HG03175 (cell line): ENCODE measurements around the gene SLC39A13.

Experiments
- ATAC-seq: cut with Tn5 transposase; IDR thresholded peaks from one replicate; pipeline ENCODE4 v1.9.1; 2021; ENCODE audit warnings: mild to moderate bottlenecking, moderate library complexity; ENCODE audit not compliant: unreplicated experiment

Gene SLC39A13

DNA sequence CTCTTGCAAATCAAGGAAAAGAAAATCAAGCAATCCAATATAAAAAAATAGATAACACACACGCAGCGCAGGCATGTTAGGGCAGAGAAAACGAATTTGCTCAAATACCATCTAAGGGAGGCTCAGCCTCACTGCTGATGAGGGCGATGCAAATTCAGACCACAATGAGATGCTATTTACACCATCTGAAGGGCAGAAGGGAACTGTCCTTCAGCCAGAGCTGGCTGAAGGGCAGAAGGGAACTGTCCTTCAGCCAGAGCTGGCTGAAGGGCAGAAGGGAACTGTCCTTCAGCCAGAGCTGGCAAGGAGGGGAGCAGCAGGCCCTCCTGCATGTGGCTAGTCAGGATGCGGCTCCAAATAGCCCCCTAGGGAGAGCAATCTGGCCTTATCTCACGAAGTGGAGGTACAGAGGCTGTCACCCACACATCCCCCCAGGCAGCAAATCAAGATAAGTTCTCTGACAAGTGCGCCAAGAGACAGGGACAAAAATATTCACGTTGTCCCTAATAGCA, 7.6 kb upstream of the SLC39A13 start:
- ATAC-seq: peak; percentile 79

DNA sequence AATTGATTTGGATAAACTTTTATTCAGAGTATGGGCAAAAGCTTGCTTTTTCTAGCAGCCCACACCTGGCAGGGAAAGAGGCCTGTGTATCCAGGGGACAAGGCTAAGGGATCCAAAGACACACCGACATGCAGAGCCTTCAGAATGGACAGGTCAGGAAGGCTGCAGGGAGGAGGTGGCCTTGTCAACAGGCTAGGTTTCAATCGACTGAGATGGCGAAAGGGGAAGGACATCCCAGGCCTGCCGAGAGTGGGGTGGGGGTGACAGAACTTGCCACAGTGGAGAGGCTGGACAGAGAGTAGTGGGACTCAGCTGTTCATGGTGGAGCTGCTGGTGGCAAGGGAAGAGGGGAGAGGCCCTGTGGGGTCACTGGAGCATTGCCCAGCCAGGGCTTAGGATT, 5.3 kb upstream of the SLC39A13 start:
- ATAC-seq: no peak

DNA sequence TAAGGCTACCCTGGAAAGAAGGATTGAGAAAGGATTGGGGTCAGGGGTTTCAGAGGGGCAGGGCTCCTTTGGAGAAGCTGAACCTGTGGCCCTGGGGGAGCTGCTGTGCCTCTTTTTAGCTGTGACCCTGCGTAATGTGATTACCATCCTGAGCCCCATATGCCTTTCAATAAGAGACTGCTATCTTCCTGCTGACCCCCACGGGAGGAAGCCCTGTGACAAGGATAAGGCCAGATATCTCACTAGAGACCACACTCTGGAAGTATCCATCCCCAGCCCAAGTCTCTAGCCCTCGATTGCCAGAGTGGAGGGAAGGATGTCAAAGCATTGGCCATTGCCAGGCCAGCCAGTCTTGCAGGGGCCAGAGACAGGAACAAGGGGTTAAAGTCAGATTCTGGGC, 4.8 kb upstream of the SLC39A13 start:
- ATAC-seq: no peak

DNA sequence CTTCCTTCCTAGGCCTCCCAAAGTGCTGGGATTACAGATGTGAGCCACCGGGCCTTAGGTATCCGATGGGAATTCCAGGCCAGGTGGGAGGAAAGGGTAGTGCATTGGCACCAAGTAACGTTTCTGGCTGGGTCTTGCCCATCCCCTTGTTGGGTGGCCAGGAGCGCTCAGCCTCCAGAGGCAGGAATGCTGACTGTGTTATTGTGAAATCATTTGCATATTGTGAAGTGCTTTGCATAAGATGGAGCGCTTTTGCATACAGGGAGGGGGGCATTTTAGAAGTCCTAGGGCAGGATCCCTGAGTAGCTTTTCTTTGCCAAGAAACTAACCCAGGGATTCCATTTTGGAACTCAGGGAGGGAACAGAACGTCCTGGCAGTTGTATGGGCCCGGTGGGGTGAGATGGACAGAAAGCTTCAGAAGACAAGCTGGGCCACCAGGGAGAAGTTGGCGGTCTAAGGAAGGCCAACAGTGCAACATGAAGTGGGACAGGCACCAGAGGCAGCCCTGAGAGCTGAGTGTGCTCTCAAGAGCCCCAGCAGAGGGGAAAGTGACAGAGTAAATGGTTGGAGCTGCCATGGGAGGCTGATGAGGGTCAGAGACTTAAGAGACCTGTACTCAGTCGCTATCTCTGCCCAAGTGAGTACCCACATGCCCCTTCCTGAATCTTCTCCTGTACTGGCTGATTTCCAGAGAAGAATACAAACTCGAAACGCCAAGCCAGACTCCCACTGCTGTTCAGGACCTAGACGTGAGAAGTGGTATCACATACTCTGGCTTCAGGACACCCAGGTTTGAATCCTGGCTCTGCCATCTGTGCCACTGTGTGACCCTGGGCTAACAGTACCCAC, 1.3 kb upstream of the SLC39A13 start:
- ATAC-seq: no peak

DNA sequence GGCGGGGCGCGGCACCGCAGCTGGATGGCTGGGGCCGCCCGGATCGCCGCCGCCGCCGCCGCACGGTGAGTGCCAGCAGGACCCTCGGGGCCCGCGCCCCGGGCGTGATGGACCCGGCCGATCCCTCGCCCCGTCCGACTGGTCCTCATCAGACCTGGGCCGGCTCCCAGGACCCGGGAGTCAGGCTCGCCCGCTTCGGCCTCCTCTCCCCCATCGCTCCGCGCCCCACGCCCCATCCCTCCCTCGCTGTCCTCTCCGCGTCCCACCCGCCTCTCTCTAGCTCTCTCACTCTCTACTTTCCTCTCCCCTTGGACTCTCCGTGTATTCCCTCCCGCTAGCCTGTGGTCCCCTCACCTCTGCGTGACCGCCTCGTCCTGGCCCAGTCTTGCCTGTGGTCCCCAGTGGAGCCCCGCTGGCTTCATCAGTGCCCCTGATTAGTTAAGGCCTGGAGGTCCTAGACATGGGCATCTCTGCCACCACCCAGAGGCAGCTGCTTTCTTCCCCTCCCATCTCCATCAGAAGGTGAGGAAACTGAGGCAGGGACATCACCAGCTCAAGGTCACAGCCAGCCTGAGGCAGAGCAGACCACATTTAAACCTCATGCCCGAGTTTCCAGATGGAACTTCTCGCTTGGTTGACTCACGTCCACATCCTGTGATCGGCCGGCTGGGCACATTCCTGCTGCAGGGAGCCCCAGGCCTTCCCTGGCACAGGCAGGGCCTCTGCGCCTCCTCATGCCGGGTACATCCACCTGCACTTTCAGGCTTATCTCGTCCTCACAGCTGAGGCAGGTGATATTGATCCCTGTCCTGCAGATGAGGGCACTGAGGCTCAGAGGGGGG, 429 bp downstream of the SLC39A13 start:
- no peak for ATAC-seq

DNA sequence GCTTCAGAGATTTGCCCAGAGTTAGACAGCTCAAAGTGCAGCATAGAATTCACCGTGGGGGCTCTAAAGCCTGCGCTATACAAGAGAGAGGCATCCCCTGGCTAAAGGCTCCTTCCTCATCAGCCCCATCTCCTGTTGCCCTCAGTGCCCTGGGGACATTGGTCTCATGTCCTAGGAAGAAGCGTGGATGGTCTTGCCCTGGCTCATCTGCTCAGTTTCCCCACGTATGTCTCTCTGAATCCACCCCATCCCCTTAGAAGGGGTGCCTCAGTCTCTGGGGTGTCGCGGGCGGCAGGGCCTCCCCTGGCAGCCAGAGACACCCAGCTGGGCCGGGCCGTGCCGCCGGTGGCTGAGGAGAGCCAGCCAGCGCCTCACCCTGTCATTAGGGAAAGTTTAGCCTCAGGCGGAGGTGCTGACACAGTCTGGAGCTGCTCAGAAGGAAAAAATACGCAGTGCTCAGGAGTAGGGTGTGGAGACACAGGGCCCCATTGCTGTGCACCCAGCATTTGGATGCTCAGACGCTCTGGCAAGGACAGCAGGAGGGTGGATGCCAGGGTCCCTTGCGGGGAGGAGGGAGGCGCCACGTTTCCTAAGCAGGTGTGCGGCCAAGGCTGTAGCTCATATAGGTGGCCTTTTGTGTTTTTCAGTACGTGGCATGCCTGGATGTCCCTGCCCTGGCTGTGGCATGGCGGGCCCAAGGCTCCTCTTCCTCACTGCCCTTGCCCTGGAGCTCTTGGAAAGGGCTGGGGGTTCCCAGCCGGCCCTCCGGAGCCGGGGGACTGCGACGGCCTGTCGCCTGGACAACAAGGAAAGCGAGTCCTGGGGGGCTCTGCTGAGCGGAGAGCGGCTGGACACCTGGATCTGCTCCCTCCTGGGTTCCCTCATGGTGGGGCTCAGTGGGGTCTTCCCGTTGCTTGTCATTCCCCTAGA, 1.3 kb downstream of the SLC39A13 start:
- no peak for ATAC-seq

DNA sequence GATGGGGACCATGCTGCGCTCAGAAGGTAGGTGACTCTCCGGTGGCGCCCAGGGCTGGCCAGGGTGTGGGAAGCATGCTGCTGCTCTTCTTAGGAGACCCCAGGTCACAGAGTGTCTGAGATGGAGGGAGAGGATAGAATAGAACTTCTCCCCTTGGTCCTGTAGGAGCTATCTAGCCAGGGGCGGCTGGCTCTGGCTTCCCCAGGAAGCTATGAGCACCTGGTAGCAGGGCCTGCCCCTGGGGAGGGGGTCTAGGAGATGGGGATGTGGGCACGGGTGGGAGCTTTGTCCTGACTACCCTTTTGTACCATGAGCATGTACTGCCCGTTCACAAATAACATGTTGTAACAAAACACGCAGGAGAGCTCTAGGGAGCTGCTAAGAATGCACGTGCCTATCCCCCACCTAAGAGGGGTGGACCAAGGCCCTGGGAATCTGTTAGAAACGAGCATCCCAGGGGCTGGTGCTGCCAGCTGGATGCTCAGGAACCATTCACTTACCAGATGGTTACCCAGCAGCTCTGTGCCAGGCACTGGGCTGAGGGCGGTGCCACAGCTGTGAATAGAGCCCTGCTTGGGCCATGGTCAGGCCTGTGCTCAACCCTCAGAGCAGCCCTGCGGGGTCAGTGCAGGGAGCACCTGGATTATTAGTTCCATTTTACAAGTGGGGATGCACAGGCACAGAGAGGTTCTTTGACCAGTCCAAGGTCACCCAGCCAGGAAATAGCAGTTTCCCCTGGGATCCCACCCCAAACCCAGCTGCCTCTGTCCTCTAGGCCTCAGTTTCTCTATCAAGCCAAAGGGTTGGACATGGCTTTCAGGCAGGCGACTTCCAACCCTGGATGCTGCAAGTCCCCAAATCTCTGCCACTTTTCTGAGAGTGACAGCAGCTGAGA, 2.2 kb downstream of the SLC39A13 start:
- ATAC-seq: no peak

DNA sequence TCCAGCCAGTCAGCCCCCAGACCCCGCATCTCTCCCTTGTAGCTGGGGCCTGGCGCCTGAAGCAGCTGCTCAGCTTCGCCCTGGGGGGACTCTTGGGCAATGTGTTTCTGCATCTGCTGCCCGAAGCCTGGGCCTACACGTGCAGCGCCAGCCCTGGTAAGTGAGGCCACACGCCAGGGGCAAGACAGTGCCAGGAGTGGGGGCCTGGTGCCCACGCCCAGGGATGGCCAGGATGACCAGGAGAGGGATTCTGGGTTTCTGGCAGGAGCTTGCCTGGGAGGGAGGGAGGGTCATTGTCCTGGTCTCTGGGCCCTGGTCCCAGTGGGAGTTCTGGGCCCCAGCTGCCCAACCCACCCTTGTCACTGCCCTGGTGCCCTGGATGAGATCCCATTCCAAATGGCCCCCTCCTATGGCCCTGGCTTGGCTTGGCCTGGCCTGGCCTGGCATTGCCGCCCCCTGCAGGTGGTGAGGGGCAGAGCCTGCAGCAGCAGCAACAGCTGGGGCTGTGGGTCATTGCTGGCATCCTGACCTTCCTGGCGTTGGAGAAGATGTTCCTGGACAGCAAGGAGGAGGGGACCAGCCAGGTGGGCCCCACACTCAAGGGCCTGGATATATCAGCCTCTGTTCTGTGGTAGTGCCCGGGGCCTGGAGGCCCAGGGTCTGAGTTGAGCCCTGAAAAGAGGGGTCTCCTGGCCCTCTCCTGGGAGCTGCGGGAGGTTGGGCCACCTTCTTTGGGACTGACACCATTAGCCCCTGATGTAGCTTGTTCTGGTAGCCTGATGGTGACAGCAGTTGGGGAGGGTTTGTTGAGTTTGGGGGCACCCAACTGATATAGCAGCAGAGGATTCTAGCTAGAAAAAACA, 3.7 kb downstream of the SLC39A13 start:
- ATAC-seq: no peak

DNA sequence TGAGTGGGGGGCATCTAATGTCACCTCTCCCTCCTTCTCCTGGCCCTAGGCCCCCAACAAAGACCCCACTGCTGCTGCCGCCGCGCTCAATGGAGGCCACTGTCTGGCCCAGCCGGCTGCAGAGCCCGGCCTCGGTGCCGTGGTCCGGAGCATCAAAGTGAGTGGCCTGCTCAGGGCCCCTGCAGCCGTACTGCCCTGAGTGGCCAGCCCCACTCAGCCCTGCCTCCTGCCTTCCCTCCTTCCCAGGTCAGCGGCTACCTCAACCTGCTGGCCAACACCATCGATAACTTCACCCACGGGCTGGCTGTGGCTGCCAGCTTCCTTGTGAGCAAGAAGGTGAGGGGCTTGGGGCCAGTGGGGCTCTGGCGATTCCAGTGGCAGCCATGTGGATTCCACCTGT, 5.0 kb downstream of the SLC39A13 start:
- no peak for ATAC-seq

DNA sequence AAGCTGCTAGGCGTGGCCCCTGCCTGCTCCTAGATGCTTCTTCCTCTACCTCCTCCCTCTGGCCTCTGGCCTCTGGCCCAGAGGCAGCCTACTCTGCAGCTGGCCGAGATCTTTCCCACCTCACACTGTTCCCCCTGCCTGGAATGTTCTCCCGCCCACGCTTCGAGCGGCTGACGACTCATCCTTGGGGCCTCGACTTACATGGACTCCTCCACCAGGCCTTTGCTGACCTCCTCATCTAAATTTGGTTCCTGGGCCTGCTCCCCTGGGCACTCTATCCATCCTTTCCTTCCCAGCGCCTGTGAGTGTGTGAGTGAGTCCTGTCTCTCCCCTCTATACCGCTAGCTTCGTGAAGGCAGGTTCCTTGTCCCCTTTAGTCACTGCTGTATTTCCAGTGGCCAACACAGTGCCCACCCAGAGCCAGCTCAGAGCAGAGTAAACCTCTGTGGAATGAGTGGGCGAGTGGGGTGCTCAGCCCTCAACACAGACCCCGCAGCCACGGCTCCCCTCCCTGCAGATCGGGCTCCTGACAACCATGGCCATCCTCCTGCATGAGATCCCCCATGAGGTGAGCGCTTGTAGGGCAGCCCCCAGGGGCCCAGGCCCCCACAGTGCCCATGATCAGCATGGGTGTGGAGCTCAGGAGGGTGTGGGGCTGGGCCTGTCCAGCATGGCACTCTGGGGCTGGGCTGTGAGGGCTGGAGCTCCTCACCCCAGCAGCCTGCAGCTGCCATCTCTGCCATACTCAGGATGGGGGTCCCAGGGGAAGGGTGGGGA, 5.7 kb downstream of the SLC39A13 start:
- no peak for ATAC-seq

DNA sequence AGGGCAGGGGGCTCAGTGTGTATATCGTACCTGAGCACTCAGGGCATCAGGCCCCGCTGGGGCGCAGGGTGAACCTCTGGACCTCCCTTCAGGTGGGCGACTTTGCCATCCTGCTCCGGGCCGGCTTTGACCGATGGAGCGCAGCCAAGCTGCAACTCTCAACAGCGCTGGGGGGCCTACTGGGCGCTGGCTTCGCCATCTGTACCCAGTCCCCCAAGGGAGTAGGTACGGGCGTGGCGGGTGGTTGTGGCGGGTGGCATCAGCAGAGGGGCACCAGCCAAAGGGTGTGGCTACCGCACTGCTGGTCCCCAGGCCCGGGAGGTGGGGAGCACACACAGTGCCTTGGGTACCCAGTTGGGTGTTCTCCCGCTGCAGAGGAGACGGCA, 6.3 kb downstream of the SLC39A13 start:
- ATAC-seq: no peak

DNA sequence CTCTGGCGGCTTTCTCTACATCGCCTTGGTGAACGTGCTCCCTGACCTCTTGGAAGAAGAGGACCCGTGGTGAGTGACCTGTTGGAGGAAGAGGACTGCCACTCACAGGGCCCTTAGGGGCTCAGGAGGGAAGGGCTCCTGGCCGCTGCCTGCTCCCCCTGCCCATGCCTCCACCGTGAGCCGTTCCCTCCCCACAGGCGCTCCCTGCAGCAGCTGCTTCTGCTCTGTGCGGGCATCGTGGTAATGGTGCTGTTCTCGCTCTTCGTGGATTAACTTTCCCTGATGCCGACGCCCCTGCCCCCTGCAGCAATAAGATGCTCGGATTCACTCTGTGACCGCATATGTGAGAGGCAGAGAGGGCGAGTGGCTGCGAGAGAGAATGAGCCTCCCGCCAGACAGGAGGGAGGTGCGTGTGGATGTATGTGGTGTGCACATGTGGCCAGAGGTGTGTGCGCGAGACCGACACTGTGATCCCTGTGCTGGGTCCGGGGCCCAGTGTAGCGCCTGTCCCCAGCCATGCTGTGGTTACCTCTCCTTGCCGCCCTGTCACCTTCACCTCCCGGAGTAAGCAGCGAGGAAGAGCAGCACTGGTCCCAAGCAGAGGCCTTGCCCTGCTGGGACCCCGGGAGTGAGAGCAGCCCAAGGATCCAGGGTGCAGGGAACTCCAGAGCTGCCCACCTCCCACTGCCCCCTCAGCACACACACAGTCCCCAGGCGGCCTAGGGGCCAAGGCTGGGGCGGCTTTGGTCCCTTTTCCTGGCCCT, 6.9 kb downstream of the SLC39A13 start:
- ATAC-seq: no peak

DNA sequence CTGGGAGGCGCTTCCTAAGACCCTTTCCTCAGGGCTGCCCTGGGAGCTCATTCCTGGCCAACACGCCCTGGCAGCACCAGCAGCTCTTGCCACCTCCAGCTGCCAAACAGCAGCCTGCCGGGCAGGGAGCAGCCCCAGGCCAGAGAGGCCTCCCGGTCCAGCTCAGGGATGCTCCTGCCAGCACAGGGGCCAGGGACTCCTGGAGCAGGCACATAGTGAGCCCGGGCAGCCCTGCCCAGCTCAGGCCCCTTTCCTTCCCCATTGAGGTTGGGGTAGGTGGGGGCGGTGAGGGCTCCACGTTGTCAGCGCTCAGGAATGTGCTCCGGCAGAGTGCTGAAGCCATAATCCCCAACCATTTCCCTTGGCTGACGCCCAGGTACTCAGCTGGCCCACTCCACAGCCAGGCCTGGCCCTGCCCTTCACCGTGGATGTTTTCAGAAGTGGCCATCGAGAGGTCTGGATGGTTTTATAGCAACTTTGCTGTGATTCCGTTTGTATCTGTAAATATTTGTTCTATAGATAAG, 7.6 kb downstream of the SLC39A13 start:
- no peak for ATAC-seq

DNA sequence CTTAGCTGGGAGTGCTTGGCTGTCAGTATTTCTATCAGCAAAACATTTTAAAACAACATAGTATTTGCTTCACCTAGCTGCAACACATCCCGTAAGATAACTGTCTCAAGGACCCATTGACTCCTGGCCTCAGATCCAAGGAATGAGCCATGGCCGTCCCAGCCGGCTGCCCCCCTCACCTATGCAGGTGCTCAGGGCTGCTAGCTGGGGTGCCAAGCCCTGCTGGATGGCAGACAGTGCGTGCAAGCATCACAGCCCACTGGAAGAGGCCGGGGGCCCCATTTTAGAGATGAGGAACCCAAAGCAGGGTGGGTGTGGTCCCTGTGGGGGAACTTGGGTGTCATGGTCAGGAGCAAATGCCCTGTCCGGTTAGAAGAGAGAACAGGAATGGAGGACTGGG, 9.3 kb downstream of the SLC39A13 start:
- ATAC-seq: no peak

DNA sequence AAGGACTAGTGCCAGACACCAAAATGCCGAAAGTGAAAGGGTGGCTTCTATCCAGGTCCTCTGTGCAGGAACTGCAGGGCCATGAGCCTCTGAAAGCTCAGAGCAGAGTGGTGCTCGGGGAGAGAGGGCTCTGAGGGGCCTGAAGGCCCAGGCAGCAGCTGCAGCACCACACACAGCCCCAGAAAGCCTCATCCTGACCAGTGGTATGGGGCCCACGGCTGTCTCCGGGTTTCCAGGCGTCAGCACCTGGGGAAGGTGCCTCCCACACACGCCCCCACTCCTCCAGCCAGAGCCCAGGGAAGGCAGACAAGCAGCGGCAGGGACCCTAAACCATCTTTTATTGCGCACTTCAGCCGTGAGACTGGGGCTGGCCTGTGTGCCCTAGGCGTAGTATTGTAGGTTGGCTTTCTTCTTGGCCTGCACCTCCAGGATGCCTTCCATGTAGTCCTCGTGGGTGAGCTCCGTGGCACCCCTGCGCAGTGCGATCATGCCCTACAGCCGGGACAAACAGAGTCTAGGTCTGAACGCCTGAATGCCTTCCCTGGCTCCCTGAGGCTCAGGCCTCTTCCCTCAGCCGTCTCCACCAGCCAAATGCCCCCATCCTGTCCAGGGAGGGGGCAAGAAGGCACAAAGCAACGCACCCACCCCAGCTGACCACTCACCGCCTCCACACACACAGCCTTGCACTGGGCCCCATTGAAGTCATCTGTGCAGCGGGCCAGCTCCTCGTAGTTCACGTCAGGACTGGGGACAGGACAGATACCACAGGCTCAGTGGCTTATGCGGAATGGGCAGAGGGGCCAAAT, 10.3 kb downstream of the SLC39A13 start:
- ATAC-seq: no peak

DNA sequence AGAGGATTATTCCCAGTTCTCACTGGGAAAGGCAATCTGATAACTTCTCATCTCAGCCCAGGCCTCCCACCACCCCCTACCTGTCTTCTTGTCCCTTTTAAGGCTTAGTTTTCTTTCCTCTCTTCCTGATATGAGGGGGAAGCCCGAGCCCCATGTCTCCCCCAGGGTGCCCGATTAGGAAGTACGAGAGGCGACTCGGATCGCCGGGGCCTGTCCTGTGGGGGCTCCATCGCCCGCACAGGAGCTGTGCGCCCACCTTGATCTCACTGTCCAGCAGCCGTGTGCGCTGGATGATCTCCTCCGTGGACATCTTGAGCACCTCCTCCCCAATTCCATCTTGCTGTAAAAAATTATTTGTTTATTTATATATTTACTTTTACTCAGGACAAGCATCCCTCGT, 17.2 kb downstream of the SLC39A13 start:
- ATAC-seq: no peak
